ENCODE measurements around the gene CFDP1. TPM values are rescaled to one million over a fixed set of nuclear protein-coding genes. Genes with fewer than 3 reads are reported as not detected.
A peak's percentile ranks its signal among the peaks of the same experiment; 100 is the strongest.

CFDP1 gene
- total and polyA plus RNA-seq, 2 of the 13 experiments (the other 11 are each of a cell fraction or from before 2014, with no cell fraction given): 78.6 to 153 TPM

DNA sequence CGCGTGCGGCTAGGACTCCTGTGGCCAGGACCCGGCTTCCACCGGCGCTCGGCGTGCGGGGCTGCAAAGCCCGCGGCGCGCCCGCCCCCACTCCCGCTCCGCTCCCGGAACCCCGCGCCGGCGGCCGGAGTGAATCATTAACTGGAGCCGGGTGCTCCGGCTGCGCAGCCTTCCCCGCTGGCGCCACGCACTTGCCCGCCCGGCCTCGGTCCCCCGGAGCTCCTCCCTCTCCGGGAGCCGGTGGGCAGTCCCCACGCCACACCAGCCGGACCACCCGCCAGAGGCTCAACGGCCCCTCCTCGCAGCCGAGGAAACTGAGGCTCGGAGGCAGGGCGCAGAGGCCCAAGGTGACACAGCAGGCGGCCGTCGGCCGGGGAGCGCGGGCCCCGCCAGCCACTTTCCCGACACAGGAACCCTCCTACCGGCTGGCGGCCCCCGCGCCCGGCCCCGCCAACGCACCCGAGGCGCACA, 182.5 kb downstream of the CFDP1 start (continued):
- no peak; the same call in 1 of the 2 replicates for TF ChIP-seq ZFP36L1 (CRISPR knock-in tag; IDR thresholded peaks at IDR 0.05)
- TF ChIP-seq, protein P1, sequence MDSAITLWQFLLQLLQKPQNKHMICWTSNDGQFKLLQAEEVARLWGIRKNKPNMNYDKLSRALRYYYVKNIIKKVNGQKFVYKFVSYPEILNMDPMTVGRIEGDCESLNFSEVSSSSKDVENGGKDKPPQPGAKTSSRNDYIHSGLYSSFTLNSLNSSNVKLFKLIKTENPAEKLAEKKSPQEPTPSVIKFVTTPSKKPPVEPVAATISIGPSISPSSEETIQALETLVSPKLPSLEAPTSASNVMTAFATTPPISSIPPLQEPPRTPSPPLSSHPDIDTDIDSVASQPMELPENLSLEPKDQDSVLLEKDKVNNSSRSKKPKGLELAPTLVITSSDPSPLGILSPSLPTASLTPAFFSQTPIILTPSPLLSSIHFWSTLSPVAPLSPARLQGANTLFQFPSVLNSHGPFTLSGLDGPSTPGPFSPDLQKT (CRISPR knock-in tag; IDR thresholded peaks at IDR 0.05; ENCODE audit: borderline replicate concordance): no peak
- 0 out of 2 replicates have a peak, but pooled peaks have one; percentile 15 for TF ChIP-seq ZNF232 (CRISPR knock-in tag; IDR thresholded peaks at IDR 0.05; ENCODE audit: borderline replicate concordance)
- no peak for TF ChIP-seq ZNF251 (CRISPR knock-in tag; IDR thresholded peaks at IDR 0.05)
- TF ChIP-seq ZBTB7A (CRISPR knock-in tag; IDR thresholded peaks at IDR 0.05): no peak
- no peak; the same call in none of the 2 replicates for TF ChIP-seq ZNF138 (CRISPR knock-in tag; IDR thresholded peaks at IDR 0.05; ENCODE audit: low read depth)
- TF ChIP-seq FOXJ3 (CRISPR knock-in tag; IDR thresholded peaks at IDR 0.05; ENCODE audit: borderline replicate concordance): no peak
- 0 out of 2 replicates have a peak, but pooled peaks have one; percentile 0 for TF ChIP-seq TP53 (CRISPR knock-in tag; conservative IDR thresholded peaks at IDR 0.05)
- TF ChIP-seq, protein P2, sequence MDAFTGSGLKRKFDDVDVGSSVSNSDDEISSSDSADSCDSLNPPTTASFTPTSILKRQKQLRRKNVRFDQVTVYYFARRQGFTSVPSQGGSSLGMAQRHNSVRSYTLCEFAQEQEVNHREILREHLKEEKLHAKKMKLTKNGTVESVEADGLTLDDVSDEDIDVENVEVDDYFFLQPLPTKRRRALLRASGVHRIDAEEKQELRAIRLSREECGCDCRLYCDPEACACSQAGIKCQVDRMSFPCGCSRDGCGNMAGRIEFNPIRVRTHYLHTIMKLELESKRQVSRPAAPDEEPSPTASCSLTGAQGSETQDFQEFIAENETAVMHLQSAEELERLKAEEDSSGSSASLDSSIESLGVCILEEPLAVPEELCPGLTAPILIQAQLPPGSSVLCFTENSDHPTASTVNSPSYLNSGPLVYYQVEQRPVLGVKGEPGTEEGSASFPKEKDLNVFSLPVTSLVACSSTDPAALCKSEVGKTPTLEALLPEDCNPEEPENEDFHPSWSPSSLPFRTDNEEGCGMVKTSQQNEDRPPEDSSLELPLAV (CRISPR knock-in tag; conservative IDR thresholded peaks at IDR 0.05; ENCODE audit: low read depth): no peak
- TF ChIP-seq, protein P3, sequence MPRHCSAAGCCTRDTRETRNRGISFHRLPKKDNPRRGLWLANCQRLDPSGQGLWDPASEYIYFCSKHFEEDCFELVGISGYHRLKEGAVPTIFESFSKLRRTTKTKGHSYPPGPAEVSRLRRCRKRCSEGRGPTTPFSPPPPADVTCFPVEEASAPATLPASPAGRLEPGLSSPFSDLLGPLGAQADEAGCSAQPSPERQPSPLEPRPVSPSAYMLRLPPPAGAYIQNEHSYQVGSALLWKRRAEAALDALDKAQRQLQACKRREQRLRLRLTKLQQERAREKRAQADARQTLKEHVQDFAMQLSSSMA (CRISPR knock-in tag; IDR thresholded peaks at IDR 0.05): no peak
- TF ChIP-seq RBFOX2 (IDR thresholded peaks at IDR 0.05; ENCODE audit: low read depth, low read length): peak; percentile 93
- no peak for TF ChIP-seq SP1 (IDR thresholded peaks at IDR 0.05)
- TF ChIP-seq SP1 (CRISPR knock-in tag; IDR thresholded peaks at IDR 0.05): no peak
- TF ChIP-seq NFKB2 (CRISPR knock-in tag; IDR thresholded peaks at IDR 0.05; ENCODE audit: borderline replicate concordance): no peak; the same call in 1 of the 2 replicates
- TF ChIP-seq, protein P4, sequence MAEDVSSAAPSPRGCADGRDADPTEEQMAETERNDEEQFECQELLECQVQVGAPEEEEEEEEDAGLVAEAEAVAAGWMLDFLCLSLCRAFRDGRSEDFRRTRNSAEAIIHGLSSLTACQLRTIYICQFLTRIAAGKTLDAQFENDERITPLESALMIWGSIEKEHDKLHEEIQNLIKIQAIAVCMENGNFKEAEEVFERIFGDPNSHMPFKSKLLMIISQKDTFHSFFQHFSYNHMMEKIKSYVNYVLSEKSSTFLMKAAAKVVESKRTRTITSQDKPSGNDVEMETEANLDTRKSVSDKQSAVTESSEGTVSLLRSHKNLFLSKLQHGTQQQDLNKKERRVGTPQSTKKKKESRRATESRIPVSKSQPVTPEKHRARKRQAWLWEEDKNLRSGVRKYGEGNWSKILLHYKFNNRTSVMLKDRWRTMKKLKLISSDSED (CRISPR knock-in tag; IDR thresholded peaks at IDR 0.05): no peak
- TF ChIP-seq, protein P5, sequence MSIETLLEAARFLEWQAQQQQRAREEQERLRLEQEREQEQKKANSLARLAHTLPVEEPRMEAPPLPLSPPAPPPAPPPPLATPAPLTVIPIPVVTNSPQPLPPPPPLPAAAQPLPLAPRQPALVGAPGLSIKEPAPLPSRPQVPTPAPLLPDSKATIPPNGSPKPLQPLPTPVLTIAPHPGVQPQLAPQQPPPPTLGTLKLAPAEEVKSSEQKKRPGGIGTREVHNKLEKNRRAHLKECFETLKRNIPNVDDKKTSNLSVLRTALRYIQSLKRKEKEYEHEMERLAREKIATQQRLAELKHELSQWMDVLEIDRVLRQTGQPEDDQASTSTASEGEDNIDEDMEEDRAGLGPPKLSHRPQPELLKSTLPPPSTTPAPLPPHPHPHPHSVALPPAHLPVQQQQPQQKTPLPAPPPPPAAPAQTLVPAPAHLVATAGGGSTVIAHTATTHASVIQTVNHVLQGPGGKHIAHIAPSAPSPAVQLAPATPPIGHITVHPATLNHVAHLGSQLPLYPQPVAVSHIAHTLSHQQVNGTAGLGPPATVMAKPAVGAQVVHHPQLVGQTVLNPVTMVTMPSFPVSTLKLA (IDR thresholded peaks at IDR 0.05): no peak; the same call in 1 of the 2 replicates
- TF ChIP-seq GTF3A (CRISPR knock-in tag; conservative IDR thresholded peaks at IDR 0.05): no peak
- TF ChIP-seq EP300 (IDR thresholded peaks at IDR 0.05; ENCODE audit: low read depth in 2 of 2, low read length in 2 of 2): 0 out of 4 replicates have a peak, but pooled peaks of 1 of the 2 experiments have one; percentile 12
- TF ChIP-seq EP300 (CRISPR knock-in tag; IDR thresholded peaks at IDR 0.05; ENCODE audit: borderline replicate concordance): no peak
- TF ChIP-seq, protein P6, sequence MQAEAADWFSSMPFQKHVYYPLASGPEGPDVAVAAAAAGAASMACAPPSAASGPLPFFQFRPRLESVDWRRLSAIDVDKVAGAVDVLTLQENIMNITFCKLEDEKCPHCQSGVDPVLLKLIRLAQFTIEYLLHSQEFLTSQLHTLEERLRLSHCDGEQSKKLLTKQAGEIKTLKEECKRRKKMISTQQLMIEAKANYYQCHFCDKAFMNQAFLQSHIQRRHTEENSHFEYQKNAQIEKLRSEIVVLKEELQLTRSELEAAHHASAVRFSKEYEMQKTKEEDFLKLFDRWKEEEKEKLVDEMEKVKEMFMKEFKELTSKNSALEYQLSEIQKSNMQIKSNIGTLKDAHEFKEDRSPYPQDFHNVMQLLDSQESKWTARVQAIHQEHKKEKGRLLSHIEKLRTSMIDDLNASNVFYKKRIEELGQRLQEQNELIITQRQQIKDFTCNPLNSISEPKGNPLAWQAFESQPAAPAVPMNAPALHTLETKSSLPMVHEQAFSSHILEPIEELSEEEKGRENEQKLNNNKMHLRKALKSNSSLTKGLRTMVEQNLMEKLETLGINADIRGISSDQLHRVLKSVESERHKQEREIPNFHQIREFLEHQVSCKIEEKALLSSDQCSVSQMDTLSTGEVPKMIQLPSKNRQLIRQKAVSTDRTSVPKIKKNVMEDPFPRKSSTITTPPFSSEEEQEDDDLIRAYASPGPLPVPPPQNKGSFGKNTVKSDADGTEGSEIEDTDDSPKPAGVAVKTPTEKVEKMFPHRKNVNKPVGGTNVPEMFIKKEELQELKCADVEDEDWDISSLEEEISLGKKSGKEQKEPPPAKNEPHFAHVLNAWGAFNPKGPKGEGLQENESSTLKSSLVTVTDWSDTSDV (CRISPR knock-in tag; IDR thresholded peaks at IDR 0.05): no peak; the same call in 1 of the 2 replicates
- peak; percentile 56; the same call in 1 of the 2 replicates for TF ChIP-seq KLF9 (CRISPR knock-in tag; IDR thresholded peaks at IDR 0.05; ENCODE audit: low read depth)
- TF ChIP-seq GATAD2A (CRISPR knock-in tag; IDR thresholded peaks at IDR 0.05): no peak

All from HepG2 (cell line).